Putamen (tissue), 1 donor: ENCODE data around the gene PTGIR.
A peak's percentile ranks its signal among the peaks of the same experiment; 100 is the strongest.

Source experiments
- DNase-seq: peaks from one replicate; pipeline ENCODE4 v3.0.0-alpha.2; 2016; ENCODE audit warnings: low spot score

The PTGIR gene

DNA sequence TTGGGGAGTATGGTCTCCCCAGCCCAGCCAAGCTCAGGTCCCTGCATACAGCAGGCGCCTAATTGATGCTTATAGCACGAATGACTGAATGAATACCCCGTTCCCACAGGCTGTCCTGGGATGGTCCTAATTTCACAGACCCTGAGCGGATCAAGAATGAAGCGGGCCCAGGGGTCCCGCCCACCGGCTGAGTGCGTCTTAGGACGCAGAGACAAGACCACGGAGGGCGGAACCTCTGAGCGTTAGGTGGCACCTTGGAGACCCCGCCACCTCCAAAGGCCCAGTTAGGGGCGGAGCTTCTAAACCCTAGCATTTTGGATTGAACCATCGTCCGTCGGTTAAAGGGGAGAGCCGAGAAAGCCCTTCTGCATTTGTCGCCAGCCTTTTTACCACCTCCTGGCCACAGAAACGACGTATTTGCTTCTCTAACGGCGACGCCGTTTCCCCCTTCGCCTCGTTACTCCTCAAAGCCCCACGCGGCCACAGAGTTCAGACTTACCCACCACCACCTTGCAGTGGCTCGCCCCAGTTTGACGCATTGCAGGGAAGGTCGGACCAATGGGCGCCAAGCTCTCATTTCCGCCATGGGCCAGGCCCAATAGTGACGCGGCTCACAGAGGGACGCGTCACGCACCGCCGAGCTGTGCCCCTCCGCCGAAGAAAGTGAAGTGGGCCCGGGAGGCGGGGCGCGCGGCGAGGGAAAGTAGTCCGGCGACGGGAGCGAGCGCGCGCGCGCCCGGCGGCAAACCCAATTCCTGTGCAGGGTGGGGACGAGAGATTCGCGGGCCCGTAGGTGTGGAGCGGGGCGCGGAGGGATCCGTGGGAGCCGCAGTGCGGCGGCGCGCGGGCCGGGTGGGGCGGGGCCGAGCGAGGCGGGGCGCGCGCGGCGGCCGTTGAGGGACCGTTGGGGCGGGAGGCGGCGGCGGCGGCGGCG, 24.2 kb downstream of the PTGIR start:
- peak; percentile 96 for DNase-seq

DNA sequence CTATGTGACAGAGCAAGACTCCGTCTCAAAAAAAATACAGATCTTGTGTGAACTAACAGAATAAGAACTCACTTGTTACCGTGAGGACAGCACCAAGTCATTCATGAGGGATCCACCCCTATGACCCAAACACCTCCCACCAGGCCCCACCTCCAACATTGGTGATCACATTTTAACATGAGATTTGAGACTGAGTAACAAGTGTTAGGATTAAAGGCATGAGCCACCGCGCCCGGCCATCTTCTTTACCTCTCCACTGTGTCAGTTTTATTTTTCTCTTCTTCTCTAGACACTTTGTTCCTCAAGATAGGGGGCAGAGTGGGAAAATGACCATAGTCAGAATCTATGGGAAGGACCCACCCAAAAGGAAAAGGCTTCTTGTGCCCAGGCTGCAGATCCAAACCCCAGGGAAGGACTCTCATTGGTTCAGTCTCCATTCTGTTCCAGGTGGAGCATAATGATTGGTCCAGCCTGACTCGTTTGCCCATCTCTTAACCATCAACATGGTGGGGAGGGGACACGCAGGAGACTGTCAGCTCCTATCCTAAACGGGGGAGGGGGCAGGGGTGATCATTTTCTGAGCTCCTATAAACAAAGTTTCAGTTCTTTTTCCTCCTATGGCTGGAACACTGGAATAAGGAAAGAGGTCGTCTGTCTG, 25.0 kb downstream of the PTGIR start:
- DNase-seq = no peak

DNA sequence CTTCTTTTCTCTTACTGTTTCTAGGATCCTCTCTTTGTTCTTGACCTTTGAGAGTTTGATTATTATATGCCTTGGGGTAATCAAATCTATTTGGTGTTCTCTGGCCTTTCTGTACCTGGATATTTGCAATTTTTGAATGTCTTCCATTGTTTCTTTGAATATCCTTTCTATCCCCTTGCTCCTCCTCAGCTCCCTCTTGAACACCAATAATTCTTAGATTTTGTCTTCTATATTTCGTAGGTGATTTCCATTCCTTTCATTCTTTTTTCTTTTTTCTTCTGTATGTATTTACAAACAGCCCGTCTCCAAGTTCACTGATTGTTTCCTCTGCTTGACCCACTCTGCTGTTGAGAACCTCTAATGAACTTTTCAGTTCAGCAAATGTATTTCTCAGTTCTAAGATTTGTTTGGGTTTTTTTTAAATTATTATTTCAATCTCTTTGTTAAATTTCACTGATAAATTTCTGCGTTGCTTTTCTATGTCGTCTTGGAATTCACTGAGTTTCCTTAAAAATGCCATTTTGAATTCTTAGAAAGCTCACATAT, 26.4 kb downstream of the PTGIR start:
- no peak for DNase-seq

DNA sequence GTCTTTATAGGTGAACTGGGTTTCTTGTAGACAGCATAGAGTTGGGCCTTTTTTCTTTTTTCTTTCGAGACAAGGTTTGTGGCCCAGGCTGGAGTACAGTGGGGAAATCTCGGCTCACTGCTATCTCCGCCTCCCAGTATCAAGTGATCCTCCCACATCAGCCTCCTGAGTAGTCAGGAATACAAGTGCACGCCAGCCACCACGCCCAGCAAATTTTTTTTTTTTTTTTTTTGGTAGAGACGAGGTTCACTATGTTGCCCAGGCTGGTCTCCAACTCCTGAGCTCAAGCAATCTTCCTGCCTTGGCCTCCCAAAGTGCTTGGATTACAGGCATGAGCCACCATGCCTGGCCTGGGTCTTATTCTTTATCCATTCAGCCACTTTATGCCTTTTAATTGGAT, 28.9 kb downstream of the PTGIR start:
- no peak for DNase-seq

DNA sequence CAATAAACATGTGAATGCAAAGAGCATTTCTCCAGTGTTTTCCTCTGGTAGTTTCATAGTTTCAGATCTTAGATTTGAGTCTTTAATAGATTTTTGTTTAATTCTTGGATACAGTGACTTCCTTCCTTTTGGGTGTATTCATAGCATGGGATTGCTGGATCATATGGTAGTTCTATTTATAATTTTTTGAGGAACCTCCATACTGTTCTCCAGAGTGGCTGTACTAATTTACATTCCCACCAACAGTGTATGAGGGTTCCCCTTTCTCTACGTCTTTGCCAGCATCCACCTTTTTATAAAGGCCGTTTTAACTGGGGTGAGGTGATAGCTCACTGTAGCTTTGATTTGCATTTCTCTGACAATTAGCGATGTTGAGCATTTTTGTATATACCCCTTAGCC, 33.0 kb downstream of the PTGIR start:
- DNase-seq = no peak

DNA sequence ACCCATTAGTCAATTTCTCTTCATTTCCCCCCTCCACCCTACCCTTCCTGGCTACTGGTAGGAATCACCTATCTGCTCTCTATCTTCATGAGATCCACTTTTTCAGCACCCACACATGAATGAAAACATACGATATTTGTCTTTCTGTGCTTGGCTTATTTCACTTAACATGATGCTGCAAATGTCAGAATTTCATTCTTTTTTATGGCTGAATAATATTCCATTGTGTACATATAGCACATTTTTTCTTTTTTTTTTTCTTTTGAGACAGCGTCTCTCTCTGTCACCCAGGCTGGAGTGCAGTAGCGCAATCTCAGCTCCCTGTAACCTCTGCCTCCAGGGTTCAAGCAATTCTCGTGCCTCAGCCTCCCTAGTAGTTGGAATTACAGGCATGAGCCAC, 33.6 kb downstream of the PTGIR start:
- DNase-seq = no peak

DNA sequence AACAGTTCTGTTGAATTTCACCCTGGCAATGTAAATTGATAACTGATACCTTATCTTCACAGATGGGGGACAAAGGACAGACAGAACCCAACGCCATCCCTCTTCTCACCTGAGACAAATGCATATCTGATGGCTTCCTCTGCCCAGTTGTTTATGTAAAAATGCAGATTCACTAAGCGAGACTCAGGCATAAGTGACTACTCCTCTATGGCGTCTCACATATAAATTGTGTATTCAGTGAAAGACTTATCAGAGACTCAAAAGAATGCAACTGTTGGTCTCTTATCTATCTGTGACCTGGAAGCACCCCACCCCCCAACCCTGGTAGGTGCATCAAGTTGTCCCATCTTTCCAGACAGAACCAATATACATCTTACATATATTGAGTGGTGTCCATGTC, 37.0 kb downstream of the PTGIR start:
- no peak for DNase-seq

DNA sequence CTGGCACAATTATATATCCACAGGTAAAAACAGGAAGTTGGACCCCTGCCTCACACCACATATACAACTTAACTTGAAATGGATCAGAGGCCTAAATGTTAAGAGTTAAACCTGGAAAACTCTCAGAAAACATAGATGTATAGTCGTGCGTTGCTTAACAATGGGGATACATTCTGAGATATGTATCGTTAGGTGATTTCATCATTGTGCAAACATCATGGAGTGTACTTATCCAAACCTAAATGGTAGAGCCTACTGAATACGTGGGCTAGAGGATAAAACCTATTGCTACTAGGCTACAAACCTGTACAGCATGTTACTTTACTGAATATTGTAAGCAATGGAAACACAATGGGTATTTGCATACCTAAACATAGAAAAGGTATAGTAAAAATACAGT, 38.6 kb downstream of the PTGIR start:
- no peak for DNase-seq

DNA sequence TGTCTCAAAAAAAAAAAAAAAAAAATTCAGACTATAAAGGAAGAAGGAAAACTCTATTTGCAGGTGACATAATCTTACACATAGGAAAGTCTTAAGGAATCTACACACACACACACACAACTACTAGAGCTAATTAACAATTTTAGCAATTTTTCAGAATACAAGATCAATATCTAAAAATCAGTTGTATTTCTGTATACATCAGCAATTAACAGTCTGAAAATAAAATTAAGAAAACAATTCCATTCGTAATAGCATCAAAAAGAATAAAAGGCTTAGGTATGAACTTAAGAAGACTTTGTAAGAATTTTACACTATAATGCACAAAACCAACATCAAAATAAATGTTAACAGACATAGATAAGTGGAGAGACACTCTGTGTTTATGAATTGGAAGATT, 39.4 kb downstream of the PTGIR start:
- DNase-seq = no peak

DNA sequence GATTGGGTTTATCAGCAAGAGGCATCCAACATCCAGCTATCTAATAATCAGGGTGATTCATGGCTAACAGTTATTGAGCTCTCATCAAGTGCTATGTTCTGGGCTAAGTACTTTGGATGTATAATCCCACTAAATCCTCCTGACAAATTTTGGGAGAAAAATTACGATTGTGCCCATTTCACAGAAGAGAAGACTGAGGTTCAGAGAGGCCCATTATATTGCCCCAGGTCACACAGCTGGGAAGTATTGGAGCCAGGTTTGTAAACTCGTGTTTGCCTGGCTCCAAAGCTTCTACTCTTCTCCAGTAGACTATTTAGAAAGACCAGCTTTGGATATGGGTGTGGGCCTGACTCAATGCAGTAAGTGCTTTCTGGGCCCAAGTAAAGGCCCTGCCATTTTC, 44.6 kb downstream of the PTGIR start:
- DNase-seq = no peak

DNA sequence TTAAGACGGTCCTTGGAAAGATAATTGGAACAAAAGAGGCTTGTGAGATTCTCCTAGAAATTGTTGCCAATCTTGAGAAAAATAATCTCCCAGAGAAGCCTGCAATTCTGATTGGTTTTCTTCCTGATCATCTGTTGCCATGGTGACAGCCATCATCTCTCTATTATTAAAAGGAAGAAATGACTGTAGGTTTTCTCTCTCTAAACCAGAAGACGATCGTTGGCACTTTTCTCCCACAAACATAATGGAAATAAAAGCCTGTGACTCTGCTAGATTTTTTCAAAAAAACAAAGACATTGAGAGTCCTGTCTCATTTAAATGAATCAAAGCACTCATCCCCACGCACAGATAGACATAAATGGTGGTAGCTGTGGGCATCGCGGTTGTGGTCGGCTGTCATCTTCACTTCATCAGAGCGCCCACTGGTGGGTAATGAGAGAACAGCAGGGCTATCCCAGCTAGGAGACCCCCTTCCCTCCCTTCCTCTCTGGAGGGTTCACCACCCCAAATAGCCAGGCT, 45.5 kb downstream of the PTGIR start:
- peak; percentile 62 for DNase-seq

DNA sequence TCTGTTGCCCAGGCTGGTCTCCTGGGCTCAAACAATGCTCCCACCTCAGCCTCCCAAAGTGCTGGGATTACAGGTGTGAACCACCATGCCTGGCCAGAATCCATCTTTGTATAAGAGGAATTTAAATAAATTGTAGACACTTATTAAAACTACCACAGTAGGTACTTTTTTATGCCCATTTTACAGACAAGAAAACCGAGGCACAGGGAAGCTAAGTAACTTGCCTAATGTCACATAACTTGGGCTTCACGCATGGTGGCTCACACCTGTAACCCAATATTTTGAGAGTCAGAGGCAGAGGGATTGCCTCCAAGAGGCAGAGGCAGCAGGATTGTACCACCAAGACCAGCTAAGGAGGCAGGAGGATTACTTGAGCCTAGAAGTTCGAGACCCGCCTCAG, 46.4 kb downstream of the PTGIR start:
- no peak for DNase-seq

DNA sequence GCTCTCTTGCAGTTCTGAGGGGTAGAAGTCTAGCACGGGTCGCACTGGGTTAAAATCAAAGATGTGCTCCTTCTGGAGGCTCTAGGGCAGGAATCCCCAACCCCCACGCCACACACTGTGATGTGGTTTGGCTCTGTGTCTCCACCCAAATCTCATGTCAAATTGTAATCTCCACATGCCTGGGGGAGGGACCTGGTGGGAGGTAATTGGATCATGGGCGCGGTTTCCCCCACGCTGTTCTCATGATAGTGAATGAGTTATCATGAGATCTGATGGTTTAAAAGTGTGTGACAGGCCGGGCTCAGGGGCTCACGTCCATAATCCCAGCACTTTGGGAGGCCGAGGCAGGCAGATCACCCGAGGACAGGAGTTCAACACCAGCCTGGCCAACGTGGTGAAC, 50.4 kb downstream of the PTGIR start:
- DNase-seq = peak; percentile 52

DNA sequence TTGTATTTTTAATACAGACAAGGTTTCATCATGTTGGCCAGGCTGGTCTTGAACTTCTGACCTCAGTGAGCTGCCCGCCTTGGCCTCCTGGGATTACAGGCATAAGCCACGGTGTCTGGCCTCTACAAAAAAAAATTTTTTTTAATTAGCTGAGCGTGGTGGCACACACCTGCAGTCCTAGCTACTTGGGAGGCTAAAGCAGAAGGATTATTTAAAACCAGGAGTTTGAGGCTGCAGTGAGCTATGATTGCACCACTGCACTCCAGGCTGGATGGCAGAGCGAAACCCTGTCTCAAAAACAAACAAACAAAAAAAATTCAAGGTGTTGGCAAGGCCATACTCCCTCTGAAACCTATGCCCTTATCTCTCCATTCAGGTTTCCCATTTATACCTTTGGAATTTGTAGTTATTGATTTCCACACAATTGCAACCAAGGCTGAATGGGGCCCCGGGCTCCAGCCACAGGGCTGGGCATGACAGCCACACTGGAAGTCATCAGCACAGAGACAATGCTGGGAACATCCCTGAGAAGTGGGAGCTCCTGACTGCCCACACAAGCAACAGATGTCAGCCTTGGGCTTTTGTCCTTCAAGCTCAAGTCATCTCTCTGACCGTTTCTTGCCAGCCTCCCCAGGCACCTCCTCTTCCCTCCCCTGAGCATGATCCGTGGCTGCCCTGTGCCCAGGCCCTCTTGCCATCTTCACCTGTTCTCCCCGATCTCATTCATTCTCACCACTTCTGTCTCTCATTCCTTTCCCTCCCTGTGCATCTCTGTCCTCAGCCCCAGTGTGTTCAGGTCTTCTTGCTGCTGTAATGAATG, 51.0 kb downstream of the PTGIR start:
- no peak for DNase-seq

DNA sequence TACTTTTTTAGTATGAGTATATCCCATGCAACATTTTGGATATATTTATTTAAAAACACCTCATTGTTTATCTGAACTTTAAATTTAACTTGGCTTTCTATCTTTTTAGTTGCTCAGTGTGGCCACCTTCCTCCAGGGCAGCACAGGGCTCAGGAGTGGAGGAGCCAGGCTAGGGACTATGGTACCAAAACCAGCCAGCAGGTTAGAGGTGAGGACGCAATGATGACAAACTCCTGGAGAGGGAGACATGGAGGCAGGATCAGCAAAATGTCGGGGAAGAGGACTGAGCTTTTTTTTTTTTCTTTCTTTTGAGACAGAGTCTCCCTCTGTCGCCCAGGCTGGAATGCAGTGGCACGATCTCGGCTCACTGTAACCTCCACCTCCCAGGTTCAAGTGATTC, 53.4 kb downstream of the PTGIR start:
- DNase-seq = no peak
